ENCODE data around the gene CDK16. TPM values are rescaled to one million over a fixed set of nuclear protein-coding genes. Genes with fewer than 3 reads are reported as not detected.

The CDK16 gene
- total RNA-seq, 2 experiments from 2014 or later = 68.5 to 86.1 TPM

DNA sequence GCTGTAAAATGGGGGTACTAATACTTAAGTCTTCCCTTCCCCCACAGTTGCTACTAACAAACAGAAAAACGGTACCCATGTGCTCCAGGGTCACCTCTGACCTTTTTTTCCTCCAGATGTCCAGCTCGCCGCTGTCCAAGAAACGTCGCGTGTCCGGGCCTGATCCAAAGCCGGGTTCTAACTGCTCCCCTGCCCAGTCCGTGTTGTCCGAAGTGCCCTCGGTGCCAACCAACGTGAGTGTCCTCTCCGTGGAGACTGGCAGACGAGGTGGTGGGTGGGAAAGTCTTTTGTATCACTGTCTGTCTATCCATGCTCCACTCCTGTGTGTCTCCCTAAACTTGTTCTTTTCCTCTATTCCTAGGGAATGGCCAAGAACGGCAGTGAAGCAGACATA is 19.8 kb upstream of the CDK16 start:
- no TSS peak for BruUV-seq (replicated peaks)
- no peaks in the 10 kb centered on the region for H3K9me2 ChIP-seq (ENCODE audit: insufficient read depth, low read length)
- no peaks in the 10 kb centered on the region for H4K20me1 ChIP-seq (ENCODE audit: insufficient read depth, low read length)
- DNase-seq (ENCODE audit: low spot score) = no peak
- no peak overlapping the region for H3K4me3 ChIP-seq (ENCODE audit: low read depth, low read length, poor library complexity, severe bottlenecking)
- no peak overlapping the region for H3K27ac ChIP-seq (ENCODE audit: low read depth, low read length, poor library complexity, severe bottlenecking)
- peaks cover 92% of the 10 kb centered on the region for H3K36me3 ChIP-seq (ENCODE audit: insufficient read depth, low read length)
- intact Hi-C loops (cut with micrococcal nuclease; ENCODE audit: unreplicated experiment) = no loop called here
- peaks cover 45% of the 10 kb centered on the region for H3K79me2 ChIP-seq (ENCODE audit: insufficient read depth, low read depth, low read length)
- POLR2A ChIA-PET = no interaction called here
- no peak overlapping the region for H3K4me2 ChIP-seq (ENCODE audit: low read length)
- no peak for TF ChIP-seq EZH2phosphoT487 (IDR thresholded peaks at IDR 0.05; ENCODE audit: borderline replicate concordance, low read depth, low read length)
- TF ChIP-seq, protein P1, sequence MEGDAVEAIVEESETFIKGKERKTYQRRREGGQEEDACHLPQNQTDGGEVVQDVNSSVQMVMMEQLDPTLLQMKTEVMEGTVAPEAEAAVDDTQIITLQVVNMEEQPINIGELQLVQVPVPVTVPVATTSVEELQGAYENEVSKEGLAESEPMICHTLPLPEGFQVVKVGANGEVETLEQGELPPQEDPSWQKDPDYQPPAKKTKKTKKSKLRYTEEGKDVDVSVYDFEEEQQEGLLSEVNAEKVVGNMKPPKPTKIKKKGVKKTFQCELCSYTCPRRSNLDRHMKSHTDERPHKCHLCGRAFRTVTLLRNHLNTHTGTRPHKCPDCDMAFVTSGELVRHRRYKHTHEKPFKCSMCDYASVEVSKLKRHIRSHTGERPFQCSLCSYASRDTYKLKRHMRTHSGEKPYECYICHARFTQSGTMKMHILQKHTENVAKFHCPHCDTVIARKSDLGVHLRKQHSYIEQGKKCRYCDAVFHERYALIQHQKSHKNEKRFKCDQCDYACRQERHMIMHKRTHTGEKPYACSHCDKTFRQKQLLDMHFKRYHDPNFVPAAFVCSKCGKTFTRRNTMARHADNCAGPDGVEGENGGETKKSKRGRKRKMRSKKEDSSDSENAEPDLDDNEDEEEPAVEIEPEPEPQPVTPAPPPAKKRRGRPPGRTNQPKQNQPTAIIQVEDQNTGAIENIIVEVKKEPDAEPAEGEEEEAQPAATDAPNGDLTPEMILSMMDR (conservative IDR thresholded peaks at IDR 0.05; ENCODE audit: low read length) = no peak
- CTCF ChIA-PET (ENCODE audit: unreplicated experiment) = no interaction called here
- no peak overlapping the region for H2AFZ ChIP-seq (ENCODE audit: low read length)
- H3K9me3 ChIP-seq (ENCODE audit: low read length) = no peaks in the 10 kb centered on the region
- H3K4me1 ChIP-seq (ENCODE audit: insufficient read depth, low read length, poor library complexity, severe bottlenecking) = peaks cover 26% of the 10 kb centered on the region

DNA sequence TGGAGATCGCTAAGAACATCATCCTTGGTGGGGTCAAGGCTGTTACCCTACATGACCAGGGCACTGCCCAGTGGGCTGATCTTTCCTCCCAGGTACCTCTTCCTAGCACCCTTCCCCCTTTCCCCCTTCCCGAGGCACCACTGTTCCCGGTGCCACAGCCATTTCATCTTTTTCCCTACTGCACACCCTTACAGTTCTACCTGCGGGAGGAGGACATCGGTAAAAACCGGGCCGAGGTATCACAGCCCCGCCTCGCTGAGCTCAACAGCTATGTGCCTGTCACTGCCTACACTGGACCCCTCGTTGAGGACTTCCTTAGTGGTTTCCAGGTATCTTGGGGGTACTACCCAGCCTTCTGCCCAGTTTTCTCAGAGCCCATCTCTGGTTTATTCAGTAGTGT is 19.2 kb upstream of the CDK16 start:
- H3K79me2 ChIP-seq (ENCODE audit: insufficient read depth, low read depth, low read length) = peaks cover 39% of the 10 kb centered on the region
- intact Hi-C loops (cut with micrococcal nuclease; ENCODE audit: unreplicated experiment) = no loop called here
- no peaks in the 10 kb centered on the region for H4K20me1 ChIP-seq (ENCODE audit: insufficient read depth, low read length)
- H3K27ac ChIP-seq (ENCODE audit: low read depth, low read length, poor library complexity, severe bottlenecking) = no peak overlapping the region
- peaks cover 93% of the 10 kb centered on the region for H3K36me3 ChIP-seq (ENCODE audit: insufficient read depth, low read length)
- TF ChIP-seq EZH2phosphoT487 (IDR thresholded peaks at IDR 0.05; ENCODE audit: borderline replicate concordance, low read depth, low read length) = no peak
- TF ChIP-seq, protein P1 (conservative IDR thresholded peaks at IDR 0.05; ENCODE audit: low read length) = no peak
- BruUV-seq (replicated peaks) = no TSS peak
- no peaks in the 10 kb centered on the region for H3K9me3 ChIP-seq (ENCODE audit: low read length)
- no peak overlapping the region for H2AFZ ChIP-seq (ENCODE audit: low read length)
- CTCF ChIA-PET (ENCODE audit: unreplicated experiment) = no interaction called here
- H3K9me2 ChIP-seq (ENCODE audit: insufficient read depth, low read length) = no peaks in the 10 kb centered on the region
- H3K4me2 ChIP-seq (ENCODE audit: low read length) = no peak overlapping the region
- peaks cover 26% of the 10 kb centered on the region for H3K4me1 ChIP-seq (ENCODE audit: insufficient read depth, low read length, poor library complexity, severe bottlenecking)
- H3K4me3 ChIP-seq (ENCODE audit: low read depth, low read length, poor library complexity, severe bottlenecking) = no peak overlapping the region
- POLR2A ChIA-PET = no interaction called here
- DNase-seq (ENCODE audit: low spot score) = no peak

DNA sequence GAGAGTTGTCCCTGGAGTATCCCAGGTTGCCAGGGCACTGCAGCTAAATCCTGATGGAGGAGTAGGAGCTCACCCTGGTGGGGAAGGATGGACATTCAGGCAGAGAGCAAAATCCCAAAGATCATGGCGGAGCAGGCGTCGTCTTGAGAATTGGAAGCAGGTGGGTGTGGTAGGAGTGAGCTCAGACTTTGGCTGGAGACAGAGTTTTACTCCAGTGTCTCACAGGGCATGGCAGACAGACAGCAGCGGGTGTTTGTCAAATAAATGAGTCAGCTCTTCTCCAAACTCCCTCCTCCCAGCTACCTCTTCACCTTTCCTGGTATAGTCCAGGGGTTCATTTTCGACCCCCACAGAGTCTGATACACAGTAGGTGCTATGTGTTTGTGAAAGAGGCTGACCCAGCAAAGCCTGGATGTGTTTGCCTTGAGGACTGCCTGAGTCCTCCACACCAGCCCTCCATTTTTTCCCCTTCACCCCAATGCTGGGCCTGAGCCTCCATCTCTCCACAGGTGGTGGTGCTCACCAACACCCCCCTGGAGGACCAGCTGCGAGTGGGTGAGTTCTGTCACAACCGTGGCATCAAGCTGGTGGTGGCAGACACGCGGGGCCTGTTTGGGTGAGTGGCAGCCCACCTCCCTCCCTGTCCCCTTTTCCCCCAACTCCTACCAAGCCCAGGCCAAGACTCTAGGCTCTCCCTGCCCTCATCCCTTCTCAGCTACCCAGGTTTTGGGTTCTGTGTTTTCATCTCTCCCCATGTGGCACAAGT is 17.9 kb upstream of the CDK16 start:
- Histone ChIP-seq H3K27ac (ENCODE audit: low read depth, low read length, poor library complexity, severe bottlenecking) (no peak overlapping the region), H3K4me2 (ENCODE audit: low read length) (no peak overlapping the region), H3K9me3 (ENCODE audit: low read length) (no peaks in the 10 kb centered on the region), H3K9me2 (ENCODE audit: insufficient read depth, low read length) (no peaks in the 10 kb centered on the region), H3K4me1 (ENCODE audit: insufficient read depth, low read length, poor library complexity, severe bottlenecking) (peaks cover 16% of the 10 kb centered on the region), H3K4me3 (ENCODE audit: low read depth, low read length, poor library complexity, severe bottlenecking) (no peak overlapping the region), H2AFZ (ENCODE audit: low read length) (no peak overlapping the region), H4K20me1 (ENCODE audit: insufficient read depth, low read length) (no peaks in the 10 kb centered on the region), H3K79me2 (ENCODE audit: insufficient read depth, low read depth, low read length) (peaks cover 26% of the 10 kb centered on the region), H3K36me3 (ENCODE audit: insufficient read depth, low read length) (peaks cover 96% of the 10 kb centered on the region)
- CTCF ChIA-PET (ENCODE audit: unreplicated experiment) = no interaction called here
- intact Hi-C loops (cut with micrococcal nuclease; ENCODE audit: unreplicated experiment) = no loop called here
- TF ChIP-seq EZH2phosphoT487 (IDR thresholded peaks at IDR 0.05; ENCODE audit: borderline replicate concordance, low read depth, low read length) = no peak
- TF ChIP-seq, protein P1 (conservative IDR thresholded peaks at IDR 0.05; ENCODE audit: low read length) = no peak
- no TSS peak for BruUV-seq (replicated peaks)
- POLR2A ChIA-PET = no interaction called here
- no peak for DNase-seq (ENCODE audit: low spot score)
